ENCODE measurements around the gene HYAL1.
"Not testable (repeated sequence)": the region's sequence is repeated elsewhere in the genome, so short reads cannot be mapped to it uniquely, and the experiment has no call there.

Gene HYAL1

DNA sequence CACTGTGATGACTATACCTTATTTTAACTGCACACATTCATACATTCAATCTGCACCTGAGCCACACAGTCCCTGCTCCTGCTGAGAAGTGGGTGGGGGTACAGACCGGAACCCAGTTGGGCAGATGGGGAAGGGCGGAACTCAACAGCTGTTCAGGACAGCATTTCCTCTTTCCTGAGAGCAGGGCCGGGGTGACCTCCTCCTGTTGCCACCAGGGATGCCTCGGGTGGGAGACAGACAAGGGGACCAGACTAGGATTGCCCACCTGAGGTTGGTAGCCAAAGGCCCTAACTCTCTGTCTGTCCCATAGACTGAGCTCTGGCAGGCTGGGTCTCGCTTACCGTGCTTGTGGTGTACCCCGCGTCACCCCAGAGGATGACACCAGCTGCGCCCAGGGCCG is 15.2 kb upstream of the HYAL1 start:
- no peak for DNase-seq (ENCODE audit: low spot score)

DNA sequence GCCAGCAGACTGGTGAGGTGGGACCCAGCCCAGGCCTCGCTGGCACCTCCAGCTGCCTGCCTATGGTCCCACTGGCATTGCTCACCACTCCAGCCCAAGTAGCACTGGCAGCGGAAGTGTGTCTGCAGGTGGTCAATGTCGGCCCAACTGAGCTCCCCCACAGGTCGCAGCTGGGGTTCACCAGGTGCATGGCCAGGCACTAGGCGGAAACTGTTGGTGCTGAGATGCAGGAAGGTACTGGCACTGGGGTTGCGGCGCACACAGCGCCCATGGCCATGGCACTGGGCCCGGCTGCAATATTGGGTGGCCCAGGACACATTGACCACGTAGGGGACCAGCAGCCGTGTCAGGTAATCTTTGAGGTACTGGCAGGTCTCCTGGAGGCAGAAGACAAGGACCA is 14.8 kb upstream of the HYAL1 start:
- DNase-seq (ENCODE audit: low spot score): no peak

GRCh38 chr3:50317300-50317699 is 13.9 kb upstream of the HYAL1 start:
- DNase-seq (ENCODE audit: low spot score): no peak

DNA sequence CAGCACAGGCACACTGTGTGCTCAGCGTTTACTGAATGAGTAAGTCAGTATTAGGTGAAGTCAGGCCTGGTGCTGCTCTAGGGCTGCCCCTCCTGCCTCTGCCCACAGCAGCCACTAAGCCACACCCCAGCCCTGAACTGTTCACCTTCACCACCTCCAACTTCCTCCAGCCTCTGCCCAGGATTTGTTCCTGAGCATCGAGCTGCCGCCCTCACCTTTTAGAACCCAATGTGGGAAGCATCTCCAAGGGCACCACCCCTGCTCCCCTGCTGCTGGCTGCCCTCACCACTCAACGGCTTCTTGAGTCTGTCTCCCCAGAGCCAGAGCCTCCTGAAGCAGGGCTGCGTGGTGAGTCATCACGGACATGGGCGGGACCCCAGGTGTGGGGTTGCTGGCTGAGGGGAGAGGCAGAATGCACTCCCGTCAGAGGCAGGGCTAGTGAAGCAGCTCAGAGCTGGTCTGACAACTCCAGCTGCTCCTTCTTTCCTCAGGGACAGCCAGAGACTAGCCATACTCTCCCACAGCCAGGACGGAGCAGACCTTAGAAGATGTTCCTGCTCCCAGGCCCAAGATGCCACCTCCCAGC is 13.4 kb upstream of the HYAL1 start:
- no peak for DNase-seq (ENCODE audit: low spot score)

- no peak for DNase-seq (ENCODE audit: low spot score)
Measured at GRCh38 chr3:50314816-50315215, 11.4 kb upstream of the HYAL1 start.

- DNase-seq (ENCODE audit: low spot score): no peak
Measured at GRCh38 chr3:50314342-50314741, 11.0 kb upstream of the HYAL1 start.

DNA sequence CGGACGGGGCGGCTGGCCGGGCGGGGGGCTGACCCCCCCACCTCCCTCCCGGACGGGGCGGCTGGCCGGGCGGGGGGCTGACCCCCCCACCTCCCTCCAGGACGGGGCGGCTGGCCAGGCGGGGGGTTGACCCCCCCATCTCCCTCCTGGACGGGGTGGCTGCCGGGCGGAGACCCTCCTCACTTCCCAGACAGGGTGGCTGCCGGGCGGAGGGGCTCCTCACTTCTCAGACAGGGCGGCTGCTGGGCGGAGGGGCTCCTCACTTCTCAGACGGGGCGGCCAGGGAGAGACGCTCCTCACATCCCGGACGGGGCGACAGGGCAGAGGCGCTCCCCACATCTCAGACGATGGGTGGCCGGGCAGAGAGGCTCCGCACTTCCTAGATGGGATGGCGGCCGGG is 8.7 kb upstream of the HYAL1 start:
- DNase-seq (ENCODE audit: low spot score): not testable (repeated sequence)

DNA sequence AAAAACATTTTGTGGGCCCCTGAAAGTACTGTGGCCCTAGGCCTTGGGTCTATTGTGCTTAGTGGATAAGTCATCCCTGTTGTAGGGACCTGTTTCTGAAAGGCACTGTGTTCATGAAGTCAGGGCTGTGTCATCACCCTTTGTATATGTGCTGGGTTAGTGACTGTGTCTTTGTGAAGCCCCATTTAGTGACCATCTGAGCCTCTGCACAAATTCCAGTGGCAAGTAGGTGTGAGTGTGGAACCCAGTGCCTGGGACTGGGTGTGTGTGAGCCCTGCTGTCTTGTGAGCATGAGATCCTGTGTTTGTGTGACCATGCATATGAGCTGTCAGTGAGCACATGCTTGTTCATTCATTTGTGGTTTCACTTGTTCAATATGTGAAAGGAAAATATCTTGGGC is 1.2 kb upstream of the HYAL1 start:
- peak; percentile 54 for DNase-seq (ENCODE audit: low spot score)

DNA sequence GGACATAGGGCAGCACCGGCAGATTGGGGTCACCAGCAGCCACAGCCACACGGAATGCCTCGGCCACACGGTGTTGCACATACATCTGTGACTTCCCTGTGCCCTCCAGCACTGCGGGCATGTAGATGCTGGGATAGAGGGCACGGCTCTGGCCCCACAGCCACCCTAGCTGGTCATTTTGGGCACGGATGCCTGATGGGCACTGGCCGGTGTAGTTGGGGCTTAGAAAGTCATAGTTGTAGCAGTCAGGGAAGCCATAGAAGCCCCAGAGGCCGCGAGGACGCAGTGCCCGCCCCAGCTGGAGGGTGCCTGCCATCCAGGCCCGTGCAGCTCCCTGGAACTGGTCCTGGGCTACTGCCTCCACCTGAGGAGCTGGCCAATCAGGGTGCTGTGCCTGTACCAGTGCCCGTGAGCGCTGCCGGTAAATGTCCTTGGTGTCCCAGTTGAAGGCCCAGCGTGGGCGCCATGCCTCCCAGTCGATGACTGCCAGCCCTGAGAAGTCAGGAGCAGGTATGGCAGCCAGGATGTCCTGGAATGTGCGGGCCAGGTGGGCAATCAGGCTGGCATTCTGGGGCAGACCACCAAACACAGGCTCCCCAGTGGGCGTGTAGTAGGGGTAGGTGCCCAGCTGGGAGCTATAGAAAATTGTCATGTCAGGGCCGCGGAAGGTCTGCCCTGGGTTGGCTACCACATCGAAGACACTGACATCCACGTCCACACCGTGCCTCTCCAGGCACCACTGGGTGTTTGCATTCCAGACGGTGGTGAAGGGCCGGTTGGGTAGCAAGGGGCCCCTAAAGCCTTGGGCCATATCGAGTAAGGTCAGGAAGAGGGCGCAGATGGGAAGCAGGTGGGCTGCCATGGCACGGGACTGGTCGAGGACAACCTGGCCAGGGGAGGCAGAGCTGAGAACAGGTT is 1.0 kb downstream of the HYAL1 start:
- no peak for DNase-seq (ENCODE audit: low spot score)

DNA sequence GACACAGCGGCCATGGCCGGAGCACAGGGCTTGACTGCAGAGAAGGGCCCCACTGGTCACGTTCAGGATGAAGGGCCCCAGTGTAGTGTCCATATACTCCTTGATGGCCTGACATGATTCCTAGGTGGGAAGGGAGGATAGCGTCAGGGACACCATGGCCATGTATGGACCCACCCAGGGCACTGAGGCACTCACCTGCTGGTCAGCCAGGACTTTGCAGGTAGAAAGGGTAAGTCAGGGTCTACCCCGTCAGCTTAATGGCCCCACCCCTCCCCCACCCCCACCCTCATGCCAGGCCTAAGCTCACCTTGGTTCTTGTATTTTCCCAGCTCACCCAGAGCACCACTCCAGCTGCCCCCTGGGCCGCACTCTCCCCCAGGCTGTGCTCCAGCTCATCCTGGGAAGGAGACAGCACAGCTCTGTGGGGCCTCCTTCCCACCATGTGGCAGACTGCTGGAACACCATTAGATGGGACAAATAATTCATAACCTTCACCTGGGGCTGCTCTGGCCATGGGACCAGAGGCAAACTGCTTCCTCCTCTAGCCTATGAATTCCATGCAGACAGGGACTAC is 2.6 kb downstream of the HYAL1 start:
- DNase-seq (ENCODE audit: low spot score): no peak

GRCh38 chr3:50299929-50300680 is 3.3 kb downstream of the HYAL1 start:
- DNase-seq (ENCODE audit: low spot score): peak; percentile 80

DNA sequence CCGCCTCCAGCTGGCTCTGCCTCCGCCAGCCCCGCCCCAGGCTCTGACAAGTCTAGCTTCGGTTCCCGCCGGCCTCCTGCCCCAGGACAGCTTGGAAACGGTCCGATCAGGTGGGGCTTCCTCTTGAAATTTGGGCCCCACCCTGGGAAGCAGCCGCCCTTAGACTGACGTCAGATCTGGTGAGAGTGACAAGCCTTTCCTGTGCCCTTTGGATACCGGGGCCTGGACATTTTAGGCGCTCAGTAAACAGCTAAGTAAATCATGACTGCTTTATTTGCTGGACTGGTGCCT is 3.8 kb downstream of the HYAL1 start:
- no peak for DNase-seq (ENCODE audit: low spot score)

- peak; percentile 99 for DNase-seq (ENCODE audit: low spot score)
Measured at GRCh38 chr3:50298836-50299637, 4.3 kb downstream of the HYAL1 start, which contains the start of the genes HYAL3 and NAA80. HYAL3 (minus strand) TSS chr3:50299405; CDS start chr3:50295602, 3,803 bp downstream. NAA80 (minus strand) TSS chr3:50299405; CDS start chr3:50297463, 1,942 bp downstream.

- DNase-seq (ENCODE audit: low spot score): no peak
Measured at GRCh38 chr3:50297896-50298725, 5.3 kb downstream of the HYAL1 start.

- DNase-seq (ENCODE audit: low spot score): no peak
Measured at GRCh38 chr3:50297384-50297775, 6.0 kb downstream of the HYAL1 start.

DNA sequence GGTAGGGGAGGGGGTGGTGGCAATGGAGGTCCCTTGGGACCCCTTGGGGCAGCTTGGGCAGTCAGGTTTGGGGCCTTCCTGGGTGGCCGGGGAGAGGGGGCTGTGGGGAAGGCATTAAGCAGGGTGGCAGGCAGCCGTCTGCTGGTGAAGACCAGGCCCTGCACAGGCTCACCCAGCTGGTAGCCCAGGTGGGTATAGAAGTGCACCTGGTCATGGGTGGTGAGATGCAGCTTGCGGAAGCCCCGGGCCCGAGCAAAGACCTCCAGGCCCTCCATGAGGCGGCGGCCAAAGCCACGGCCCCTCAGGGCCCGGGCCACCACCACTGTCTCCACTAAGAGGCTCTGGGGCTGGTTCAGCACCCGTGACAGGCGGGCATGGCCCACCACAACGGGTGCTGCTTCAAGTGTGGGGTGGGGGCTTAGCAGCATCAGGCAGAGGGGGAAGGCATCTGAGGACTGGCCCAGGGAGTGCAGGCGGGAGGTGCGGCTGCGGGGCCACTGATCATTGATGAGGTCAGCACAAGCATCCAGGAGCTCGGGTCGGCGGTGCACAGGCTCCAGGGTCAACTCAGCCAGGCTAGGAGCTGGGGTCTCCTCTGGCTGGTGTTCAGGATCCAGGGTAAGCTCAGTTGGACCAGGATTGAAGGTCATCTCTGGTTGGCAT is 6.5 kb downstream of the HYAL1 start:
- DNase-seq (ENCODE audit: low spot score): no peak

DNA sequence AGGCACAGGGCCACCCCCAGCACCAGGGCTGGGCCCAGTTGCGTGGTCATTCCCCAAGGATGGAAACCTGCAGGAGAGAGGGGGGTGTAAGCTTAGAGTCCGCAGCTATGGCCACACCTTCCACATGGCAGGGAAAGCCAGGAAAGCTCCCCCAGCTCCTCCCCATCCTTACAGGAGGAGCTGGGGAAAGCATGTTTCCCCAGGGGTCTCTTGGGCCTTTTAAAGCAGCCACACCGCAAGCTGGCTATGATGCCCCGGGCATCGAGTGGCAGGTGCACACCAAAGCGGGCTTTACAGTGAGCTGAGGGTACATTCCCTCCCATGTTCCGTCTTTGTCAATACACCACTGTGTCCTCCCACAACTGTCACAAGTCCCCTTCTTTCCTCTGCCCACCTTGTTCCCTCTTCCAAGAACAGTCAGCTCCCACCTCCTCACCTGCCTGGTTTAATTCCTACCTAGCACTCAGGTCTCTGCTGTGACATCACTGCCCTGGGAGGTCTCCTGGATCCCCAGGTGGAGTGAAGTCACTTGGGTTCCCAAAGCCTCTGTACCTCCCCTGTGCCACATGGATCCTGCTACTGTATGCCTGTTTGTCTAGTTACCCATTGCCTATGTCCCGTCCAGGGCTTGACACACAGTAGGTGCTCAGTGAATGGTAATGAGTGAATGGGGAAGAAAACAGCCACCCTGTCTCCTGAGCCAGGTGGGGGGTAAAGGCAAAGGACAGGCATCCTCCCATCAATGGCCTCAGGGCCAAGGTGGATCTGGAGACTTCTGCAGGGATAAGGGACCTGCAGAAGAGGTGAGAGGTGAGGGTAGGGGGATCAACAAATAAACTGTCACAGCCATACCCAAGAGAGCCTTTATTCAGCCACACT is 7.6 kb downstream of the HYAL1 start:
- DNase-seq (ENCODE audit: low spot score): no peak

DNA sequence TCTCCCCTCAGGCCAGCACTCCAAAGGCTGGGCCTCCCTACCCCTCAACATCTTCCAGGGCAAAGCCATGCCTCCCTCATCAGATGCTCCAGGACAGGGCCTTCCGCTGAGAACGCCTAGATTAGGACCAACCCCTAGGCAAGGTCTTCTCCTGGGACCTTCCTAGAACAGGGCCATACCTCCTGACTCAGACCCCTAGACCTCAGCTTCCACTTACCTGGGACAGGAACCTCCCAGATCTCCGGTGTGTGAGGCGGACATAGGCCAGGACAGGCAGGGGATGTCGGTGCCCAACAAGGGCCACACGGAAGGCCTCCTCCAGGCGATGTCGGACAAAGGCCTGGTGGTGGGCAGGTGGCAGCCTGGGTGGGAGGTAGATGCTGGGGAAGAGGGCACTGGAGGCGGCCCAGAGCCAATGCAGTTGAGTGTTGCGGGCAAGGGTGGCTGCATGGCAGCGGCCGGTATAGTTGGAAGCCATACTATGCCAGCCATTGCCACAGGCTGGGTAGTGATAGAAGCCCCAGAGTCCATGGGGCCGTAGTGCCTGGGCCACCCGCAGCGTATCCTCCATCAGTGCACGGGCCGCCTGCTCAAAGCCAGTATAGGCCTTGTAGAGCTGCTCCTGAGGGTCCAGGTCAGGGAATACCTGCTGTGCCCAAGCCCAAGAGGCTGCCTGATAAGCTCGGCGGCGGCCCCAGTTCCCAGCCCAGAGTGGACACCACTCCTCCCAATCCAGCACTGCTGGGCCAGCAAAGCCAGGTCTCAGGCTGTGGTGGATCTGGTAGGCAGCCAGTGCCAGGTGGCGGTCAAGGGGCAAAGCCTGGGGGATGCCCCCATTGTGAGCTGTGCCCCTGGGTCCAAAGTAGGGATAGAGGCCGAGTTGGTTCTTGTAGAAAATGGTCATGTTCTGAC is 8.6 kb downstream of the HYAL1 start:
- no peak for DNase-seq (ENCODE audit: low spot score)
